ENCODE data around the gene FUT6. TPM values are rescaled to one million over a fixed set of nuclear protein-coding genes. Genes with fewer than 3 reads are reported as not detected.

The FUT6 gene
- total RNA-seq, 1 experiment from 2014 or later, result not detected

DNA sequence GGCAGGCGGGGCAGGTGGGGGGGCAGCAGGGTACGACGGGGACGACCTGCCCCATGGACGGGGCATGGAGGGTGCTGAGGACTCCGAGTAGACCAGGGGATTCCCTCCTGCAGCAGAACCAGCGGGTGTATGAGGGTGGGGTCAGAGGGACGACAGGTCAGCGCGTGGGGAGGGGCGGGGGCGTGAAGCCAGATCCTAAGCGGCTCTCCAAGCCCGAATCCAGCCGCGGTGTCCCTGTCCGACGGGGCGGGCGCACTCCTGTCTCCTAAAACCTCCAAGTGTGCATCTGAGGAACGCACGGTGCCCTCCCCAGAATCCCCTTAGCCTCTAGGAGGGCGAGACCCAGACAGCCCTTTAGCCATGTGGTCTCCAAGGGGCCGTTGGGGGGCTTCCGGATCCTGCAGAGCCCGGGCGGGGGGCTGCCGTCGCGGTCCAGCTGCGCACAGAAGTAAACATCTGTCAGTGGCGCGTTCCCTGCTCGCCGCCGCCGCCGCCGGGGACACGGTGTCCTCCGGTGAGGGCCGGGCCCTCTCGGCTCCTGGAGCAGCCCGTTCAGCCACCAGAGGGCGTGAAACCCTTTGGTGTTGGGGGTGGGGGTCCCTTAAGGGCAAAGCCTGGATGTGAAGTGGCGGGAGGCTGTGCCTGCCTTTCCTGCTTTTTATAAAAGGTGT, 33.9 kb downstream of the FUT6 start:
- peak; percentile 37 for DNase-seq (ENCODE audit: low read depth)

GRCh38 chr19:5804516-5805461, 34.7 kb downstream of the FUT6 start, which contains the start of gene NRTN:
NRTN (plus strand) TSS chr19:5805067; CDS start chr19:5824166, 19,099 bp downstream.
- no peak for DNase-seq (ENCODE audit: low read depth)

- peak; percentile 76 for DNase-seq (ENCODE audit: low read depth)
Measured at GRCh38 chr19:5803752-5804515, 35.6 kb downstream of the FUT6 start.

- no peak for DNase-seq (ENCODE audit: low read depth)
Measured at GRCh38 chr19:5803441-5803751, 36.1 kb downstream of the FUT6 start.

- DNase-seq (ENCODE audit: low read depth), result peak; percentile 53
Measured at GRCh38 chr19:5801796-5802619, 37.5 kb downstream of the FUT6 start.

DNA sequence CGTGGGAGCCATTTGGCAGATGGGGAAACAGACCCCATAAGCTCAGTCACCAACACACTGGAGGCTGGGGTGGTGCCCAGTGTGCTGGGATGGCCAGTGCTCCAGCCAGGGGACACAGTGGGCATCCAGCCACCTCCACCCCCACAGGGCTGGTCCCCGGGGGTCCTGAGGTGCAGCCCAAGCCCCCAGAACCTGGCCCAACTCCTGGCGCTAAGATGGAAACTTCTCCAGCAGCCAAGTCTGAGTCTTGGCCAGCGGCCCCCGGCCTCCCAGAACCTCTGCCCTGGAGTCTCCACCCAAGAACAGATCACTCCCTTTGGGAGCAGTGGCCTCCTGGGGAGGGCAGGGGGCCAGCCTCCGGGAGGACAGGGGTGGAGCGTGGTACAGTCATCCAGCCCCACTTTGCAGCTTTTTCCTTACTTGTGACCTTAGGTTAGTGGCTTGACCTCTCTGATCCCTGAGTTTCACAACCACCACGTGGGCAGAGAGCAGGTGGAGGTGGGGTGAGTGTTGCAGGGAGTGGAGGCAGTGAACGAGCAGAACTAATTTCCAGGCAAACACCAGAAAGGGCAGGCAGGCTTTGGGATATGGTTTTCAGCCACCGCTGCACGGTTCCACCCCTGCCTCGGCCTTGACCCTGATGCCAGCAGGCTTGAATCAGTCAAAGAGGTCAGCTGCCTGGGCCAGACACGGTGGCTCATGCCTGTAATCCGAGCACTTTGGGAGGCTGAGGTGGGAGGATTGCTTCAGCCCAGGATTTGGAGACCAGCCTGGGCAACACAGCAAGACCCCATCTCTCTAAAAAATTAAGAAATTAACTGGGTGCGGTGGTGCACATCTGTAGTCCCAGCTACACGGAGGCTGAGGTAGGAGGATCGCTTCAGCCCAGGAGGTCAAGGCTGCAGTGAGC, 38.9 kb downstream of the FUT6 start:
- no peak for DNase-seq (ENCODE audit: low read depth)

DNA sequence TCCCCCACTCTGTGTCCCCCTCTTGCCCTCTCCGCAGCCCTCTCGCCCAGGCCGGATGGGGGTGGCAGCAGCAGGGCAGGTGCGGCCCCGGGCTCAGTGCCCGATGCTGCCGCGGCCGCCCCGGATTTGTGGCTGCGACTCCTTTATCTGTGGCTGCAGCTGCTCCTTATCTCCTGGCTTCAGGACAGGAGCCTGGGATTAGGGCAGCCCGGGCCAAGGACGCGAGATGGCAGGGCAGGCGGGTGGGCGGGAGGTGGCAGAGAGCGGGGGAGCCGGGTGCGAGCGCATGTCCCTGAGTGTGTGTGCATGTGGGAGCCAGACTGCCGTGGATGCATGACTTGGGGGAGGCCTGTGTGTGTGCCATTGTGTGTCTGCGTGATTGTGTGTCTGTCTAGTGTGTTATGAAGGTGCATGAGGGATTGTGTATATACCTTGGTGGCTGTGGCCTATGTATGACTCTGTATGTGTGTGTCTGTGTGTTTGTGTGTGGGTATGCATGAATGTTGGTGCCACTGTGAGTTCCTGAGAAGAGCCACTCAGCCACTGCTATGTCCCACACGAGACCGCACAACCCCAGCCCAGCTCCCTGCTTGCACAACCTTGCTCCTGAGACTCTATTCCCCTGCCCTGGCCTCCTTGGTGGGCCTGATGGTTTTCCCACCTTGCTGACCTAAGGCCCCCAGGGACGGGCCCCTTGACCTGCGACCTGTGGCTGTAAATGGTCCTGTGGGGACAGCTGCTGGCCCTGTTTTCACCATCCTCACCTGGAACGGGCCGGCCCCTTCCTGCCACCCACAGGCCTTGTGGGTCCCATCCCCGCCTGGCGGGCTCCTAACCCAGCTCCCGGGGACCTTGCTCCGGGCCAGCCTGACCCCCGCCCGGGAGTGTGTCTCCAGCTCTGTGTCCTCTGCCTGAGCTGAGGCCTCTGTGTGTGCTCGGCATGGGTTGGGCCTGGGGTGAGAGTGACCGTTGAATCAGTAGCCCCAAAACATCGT, 40.0 kb downstream of the FUT6 start:
- no peak for DNase-seq (ENCODE audit: low read depth)

DNA sequence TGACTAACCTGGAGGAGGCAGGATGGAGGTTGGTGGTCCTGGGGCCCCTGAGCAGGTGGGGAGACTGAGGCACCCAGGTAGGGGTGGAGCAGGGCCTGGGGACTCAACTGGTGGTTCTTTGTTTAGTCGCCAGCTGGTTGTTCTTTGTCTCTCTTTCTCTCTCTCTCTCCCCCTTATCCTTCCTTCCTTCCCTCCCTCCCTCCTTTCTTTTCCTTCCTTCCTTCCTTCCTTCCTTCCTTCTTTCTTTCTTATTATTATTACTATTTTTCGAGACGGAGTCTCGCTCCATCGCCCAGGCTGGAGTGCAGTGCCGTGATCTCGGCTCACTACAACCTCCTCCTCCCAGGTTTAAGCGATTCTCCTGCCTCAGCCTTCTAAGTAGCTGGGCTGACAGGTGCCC, 41.3 kb downstream of the FUT6 start:
- no peak for DNase-seq (ENCODE audit: low read depth)

GRCh38 chr19:5795382-5795919, 44.1 kb downstream of the FUT6 start:
- DNase-seq (ENCODE audit: low read depth), result no peak

- DNase-seq (ENCODE audit: low read depth), result no peak
Measured at GRCh38 chr19:5793188-5793587, 46.3 kb downstream of the FUT6 start.

DNA sequence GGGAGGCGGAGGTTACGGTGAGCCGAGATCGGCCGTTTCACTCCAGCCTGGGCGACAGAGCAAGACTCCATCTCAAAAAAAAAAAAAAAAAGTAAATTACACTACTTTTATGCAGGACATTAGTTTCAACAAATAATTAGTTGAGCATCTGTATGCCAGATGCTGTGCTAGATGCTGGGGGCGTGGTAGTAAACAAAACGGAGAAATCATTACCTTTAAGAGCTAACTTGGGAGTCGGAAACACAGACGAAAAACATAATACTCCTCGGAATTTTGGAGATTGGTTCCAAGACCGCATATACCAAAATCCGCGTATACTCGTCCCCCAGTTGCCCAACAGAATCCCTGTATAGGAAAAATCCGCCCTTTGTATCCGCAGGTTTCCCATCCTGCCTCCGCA, 47.3 kb downstream of the FUT6 start:
- DNase-seq (ENCODE audit: low read depth), result no peak

DNA sequence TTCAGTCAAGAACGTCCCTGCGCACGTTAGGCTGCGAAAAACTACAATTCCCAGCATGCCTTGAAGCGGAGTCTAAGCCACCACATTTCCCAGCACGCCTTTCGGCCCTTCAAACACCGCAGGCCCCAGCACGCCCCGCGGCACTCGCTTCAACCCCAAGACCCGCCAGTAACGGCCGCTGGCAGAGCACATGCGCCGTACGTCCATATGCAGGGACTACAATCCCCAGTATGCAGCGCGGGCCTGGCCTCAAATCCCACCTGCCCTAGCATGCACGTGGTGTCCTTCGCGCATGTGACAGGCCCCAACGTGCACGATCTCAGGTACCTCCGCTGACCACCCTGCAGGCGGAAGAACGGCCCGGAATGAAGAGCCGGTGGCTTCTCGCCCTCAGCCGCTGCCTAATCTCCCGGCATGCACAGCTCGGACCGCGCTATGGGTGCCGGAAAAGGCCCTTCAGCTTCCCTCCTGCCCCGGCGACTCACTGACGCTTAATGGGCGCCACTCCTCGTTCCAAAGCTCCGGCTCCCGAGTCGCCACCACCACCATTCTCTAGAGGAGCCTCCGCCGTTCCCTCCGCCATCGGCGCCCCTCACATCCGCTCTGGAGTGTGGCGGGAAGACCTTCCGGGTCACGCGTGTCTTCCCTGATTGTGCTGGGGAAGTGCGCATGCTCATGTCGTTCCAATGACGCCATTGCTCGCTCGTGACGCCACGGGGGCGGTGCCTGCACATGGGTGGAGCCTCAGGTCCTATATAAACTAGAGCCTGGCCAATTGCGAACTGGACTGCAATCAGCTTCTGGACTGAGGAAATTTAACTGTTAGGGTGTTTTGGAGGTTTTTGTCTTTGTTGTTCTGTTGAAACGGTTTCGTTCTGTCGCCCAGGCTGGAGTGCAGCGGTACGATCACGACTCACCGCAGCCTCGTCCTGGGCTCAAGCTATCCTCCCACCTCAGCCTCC, 48.7 kb downstream of the FUT6 start, which contains the start of gene DUS3L:
Gene DUS3L, minus strand, starts transcription at position 605 of the 962 bp plus-strand sequence. Its CDS starts 22 bp downstream, at position 583.
- DNase-seq (ENCODE audit: low read depth), result peak; percentile 97

DNA sequence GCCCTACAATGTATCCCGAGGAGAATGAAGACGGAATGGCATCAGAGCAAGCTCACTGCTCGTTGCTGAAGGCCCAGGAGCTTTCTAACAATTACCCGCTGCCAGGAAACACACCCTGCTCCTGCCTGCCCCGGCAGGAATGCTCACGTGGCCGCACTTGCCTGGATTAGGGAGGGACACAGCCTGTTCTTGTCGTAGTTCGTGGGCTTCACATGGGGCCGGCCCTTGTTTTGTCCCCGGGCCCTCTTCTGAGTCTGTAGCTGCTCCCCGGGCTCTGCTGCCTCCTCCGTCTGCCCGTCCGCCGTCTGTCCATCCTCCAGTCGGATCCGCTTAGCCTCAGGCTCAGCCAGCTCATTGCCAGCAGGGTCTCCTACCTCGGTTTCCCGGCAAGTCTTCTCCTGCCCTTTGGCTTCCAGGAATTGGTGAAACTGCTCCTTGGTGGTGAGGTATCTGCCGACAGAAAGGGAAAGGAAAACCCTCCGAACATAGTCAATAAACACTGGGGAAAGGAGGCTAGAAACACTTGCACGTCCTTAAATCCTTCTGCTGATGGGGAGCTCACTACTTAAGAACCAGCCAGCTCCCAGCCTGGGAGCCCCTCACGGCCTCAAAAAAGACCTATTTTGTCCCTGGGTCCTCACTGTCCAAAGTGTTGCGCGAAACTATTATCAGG, 49.5 kb downstream of the FUT6 start:
- no peak for DNase-seq (ENCODE audit: low read depth)

GRCh38 chr19:5789351-5789761, 50.1 kb downstream of the FUT6 start:
- DNase-seq (ENCODE audit: low read depth), result no peak

GRCh38 chr19:5788422-5788821, 51.1 kb downstream of the FUT6 start:
- DNase-seq (ENCODE audit: low read depth), result no peak

GRCh38 chr19:5787409-5788182, 51.9 kb downstream of the FUT6 start:
- DNase-seq (ENCODE audit: low read depth), result no peak

Measured in RPMI7951 (cell line).